Breast epithelium (tissue), 3 donors: ENCODE data around the gene RGMA.

Experiments
- POLR2A ChIP-seq: fragments of 450-650 bp; IDR thresholded peaks from one replicate; pipeline ENCODE4 v1.6.1; 2016; ENCODE audit warnings: antibody characterized with exemption, mild to moderate bottlenecking, moderate library complexity
- TF ChIP-seq, protein P1 (sequence below), 3 donors: fragments of 450-650 bp; IDR thresholded peaks; one replicate each; pipeline ENCODE4 v1.5.1; 2016 to 2017; ENCODE audit warnings: antibody characterized with exemption in 3 of 3, mild to moderate bottlenecking in 3 of 3, moderate library complexity in 3 of 3

DNA sequence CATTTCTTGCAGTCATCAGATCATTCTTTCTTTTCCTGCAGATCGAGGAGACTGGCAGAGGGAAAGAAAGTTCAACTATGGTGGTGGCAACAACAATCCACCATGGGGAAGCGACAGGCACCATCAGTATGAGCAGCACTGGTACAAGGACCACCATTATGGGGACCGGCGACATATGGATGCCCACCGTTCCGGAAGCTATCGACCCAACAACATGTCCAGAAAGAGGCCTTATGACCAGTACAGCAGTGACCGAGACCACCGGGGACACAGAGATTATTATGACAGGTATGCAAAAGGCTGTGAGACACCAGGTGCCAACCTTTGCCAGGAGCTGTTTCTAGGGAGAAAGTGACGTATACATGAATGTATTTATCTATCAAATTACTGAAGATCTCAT lies 69.0 kb downstream of the RGMA start:
- TF ChIP-seq POLR2A, result no peak
- TF ChIP-seq, protein P1, sequence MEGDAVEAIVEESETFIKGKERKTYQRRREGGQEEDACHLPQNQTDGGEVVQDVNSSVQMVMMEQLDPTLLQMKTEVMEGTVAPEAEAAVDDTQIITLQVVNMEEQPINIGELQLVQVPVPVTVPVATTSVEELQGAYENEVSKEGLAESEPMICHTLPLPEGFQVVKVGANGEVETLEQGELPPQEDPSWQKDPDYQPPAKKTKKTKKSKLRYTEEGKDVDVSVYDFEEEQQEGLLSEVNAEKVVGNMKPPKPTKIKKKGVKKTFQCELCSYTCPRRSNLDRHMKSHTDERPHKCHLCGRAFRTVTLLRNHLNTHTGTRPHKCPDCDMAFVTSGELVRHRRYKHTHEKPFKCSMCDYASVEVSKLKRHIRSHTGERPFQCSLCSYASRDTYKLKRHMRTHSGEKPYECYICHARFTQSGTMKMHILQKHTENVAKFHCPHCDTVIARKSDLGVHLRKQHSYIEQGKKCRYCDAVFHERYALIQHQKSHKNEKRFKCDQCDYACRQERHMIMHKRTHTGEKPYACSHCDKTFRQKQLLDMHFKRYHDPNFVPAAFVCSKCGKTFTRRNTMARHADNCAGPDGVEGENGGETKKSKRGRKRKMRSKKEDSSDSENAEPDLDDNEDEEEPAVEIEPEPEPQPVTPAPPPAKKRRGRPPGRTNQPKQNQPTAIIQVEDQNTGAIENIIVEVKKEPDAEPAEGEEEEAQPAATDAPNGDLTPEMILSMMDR (IDR thresholded peaks at IDR 0.05), result no peak
